GM12878 (cell line): Measurements from ENCODE around the gene KRTAP10-5. TPM values are rescaled to one million over a fixed set of nuclear protein-coding genes. Genes with fewer than 3 reads are reported as not detected.
A peak's percentile ranks its signal among the peaks of the same experiment; 100 is the strongest.

Source experiments
- ATAC-seq: fragments of 200-7000 bp; cut with Tn5 transposase; 3 replicates; pipeline ENCODE4 v1.9.1; 2020; ENCODE audit warnings: mild to moderate bottlenecking, moderate library complexity
- BruUV-seq: library from RNA; stranded (reverse); fragments of 400-500 nt; replicated peaks from 2 replicates; lab custom pipeline; 2021; lab: Mats Ljungman, UMichigan
- CTCF ChIA-PET: fragments of 300-600 bp; sonication (Branson Sonifier 250); formaldehyde crosslinking; extraction: SDS; loops from one replicate; lab custom pipeline; 2021; ENCODE audit warnings: inconsistent platforms; lab: Yijun Ruan, JAX
- POLR2A ChIA-PET: fragments of 350-600 bp; formaldehyde crosslinking; extraction: SDS; loops from one replicate; lab custom pipeline; 2021; ENCODE audit warnings: inconsistent platforms; lab: Charles Lee
- RAD21 ChIA-PET: fragments of 300-600 bp; sonication (Branson Sonifier 250); formaldehyde crosslinking; loops from one replicate; lab custom pipeline; 2023; ENCODE audit warnings: antibody characterized with exemption; ENCODE audit not compliant: unreplicated experiment; lab: Charles Lee
- SMC1A ChIA-PET: fragments of 300-600 bp; sonication (Branson Sonifier 250); formaldehyde crosslinking; loops from one replicate; lab custom pipeline; 2023; ENCODE audit not compliant: unreplicated experiment, uncharacterized antibody; lab: Charles Lee
- DNase-seq: peaks from one replicate; pipeline ENCODE4 v3.0.0-alpha.2; 2011; ENCODE audit warnings: low read depth, low spot score
- FAIRE-seq: peaks from 3 replicates; lab custom pipeline; 2011; peaks lifted over from hg19 to GRCh38; lab: Jason Lieb, UNC
- H2AFZ ChIP-seq: 2 replicates; pipeline ENCODE4 v1.6.0; 2011; ENCODE audit warnings: low read depth, low read length, control low read depth; ENCODE audit not compliant: control insufficient read depth
- H3K27ac ChIP-seq: 2 replicates; pipeline ENCODE4 v1.5.1; 2011; ENCODE audit warnings: control low read depth; ENCODE audit not compliant: control insufficient read depth, insufficient read depth
- H3K27me3 ChIP-seq, 2 experiments: replicated peaks in 1 of 2; 2 replicates each; pipeline versions ENCODE4 v1.6.0 to v1.6.1; 2011; ENCODE audit warnings: low read length in 1 of 2; ENCODE audit not compliant: control insufficient read depth in 2 of 2, insufficient read depth in 2 of 2
- H3K36me3 ChIP-seq, 2 experiments: 2 replicates each; pipeline ENCODE4 v1.5.1; 2011; ENCODE audit warnings: low read length in 1 of 2; ENCODE audit not compliant: control insufficient read depth in 2 of 2, insufficient read depth in 2 of 2
- H3K4me1 ChIP-seq: 2 replicates; pipeline ENCODE4 v1.6.1; 2011; ENCODE audit warnings: mild to moderate bottlenecking, low read length, moderate library complexity, mixed read lengths; ENCODE audit not compliant: control insufficient read depth, insufficient read depth
- H3K4me2 ChIP-seq: 2 replicates; pipeline ENCODE4 v1.6.0; 2011; ENCODE audit warnings: control low read depth; ENCODE audit not compliant: control insufficient read depth, insufficient read depth
- H3K4me3 ChIP-seq: fragments of 200-600 bp; sonication (generic); 2 replicates; pipeline ENCODE4 v1.5.1; 2016
- H3K79me2 ChIP-seq: 2 replicates; pipeline ENCODE4 v1.6.0; 2011; ENCODE audit warnings: low read length; ENCODE audit not compliant: control insufficient read depth, insufficient read depth
- H3K9ac ChIP-seq: 2 replicates; pipeline ENCODE4 v1.8.0; 2011; ENCODE audit warnings: low read length, control low read depth, mixed read lengths; ENCODE audit not compliant: control insufficient read depth, insufficient read depth
- H3K9me3 ChIP-seq: replicated peaks from 3 replicates; pipeline ENCODE4 v1.5.1; 2011; ENCODE audit warnings: mild to moderate bottlenecking, low read length; ENCODE audit not compliant: control insufficient read depth, insufficient read depth
- H4K20me1 ChIP-seq: 2 replicates; pipeline ENCODE4 v1.6.0; 2011; ENCODE audit not compliant: control insufficient read depth, insufficient read depth
- BCL11A ChIP-seq: IDR thresholded peaks from 2 replicates; pipeline ENCODE4 v1.6.1; 2011; ENCODE audit warnings: low read depth, low read length
- HDGF ChIP-seq: fragments of 450-650 bp; IDR thresholded peaks from 2 replicates; pipeline ENCODE4 v1.6.1; 2016; ENCODE audit warnings: antibody characterized with exemption
- JUNB ChIP-seq: IDR thresholded peaks from 2 replicates; pipeline ENCODE4 v1.6.1; 2016; ENCODE audit warnings: antibody characterized with exemption, mild to moderate bottlenecking
- MEF2A ChIP-seq: IDR thresholded peaks from 2 replicates; pipeline ENCODE4 v1.6.1; 2011; ENCODE audit warnings: low read depth, mild to moderate bottlenecking, low read length, moderate library complexity; ENCODE audit not compliant: insufficient read depth
- RAD21 ChIP-seq: IDR thresholded peaks from 2 replicates; pipeline ENCODE4 v1.6.1; 2011; ENCODE audit warnings: mild to moderate bottlenecking, low read depth, low read length, moderate library complexity; ENCODE audit not compliant: insufficient read depth
- RBBP5 ChIP-seq: fragments of 200-600 bp; sonication (generic); conservative IDR thresholded peaks from 2 replicates; pipeline ENCODE4 v1.6.1; 2016
- SIX5 ChIP-seq: IDR thresholded peaks from 2 replicates; pipeline ENCODE4 v1.6.1; 2011; ENCODE audit warnings: mild to moderate bottlenecking, low read depth, low read length, moderate library complexity; ENCODE audit not compliant: severe bottlenecking
- TCF7 ChIP-seq: IDR thresholded peaks from 2 replicates; pipeline ENCODE4 v1.6.1; 2014; ENCODE audit warnings: antibody characterized with exemption, borderline replicate concordance
- ZBED1 ChIP-seq: IDR thresholded peaks from 2 replicates; pipeline ENCODE4 v1.6.1; 2016; ENCODE audit warnings: borderline replicate concordance
- WGBS: methylation state at CpG from one replicate; pipeline ENCODE4 v1.1.6; 2016; ENCODE audit warnings: low lambda C conversion rate; ENCODE audit not compliant: insufficient replicate concordance, insufficient coverage; ENCODE audit errors: missing lambda C conversion rate; 5-methylcytosine and 5-hydroxymethylcytosine counted together
- in situ Hi-C: fragments of 300-500 bp; cut with MboI; formaldehyde crosslinking; loops from 9 replicates; pipeline ENCODE4 v1.14.3; 2018; ENCODE audit warnings: mixed read lengths
- intact Hi-C: fragments of 100-400 bp; cut with micrococcal nuclease; formaldehyde crosslinking; loops from one replicate; pipeline ENCODE4 v1.14.2; 2022; ENCODE audit not compliant: unreplicated experiment
- polyA plus RNA-seq, 11 experiments: library from polyadenylated mRNA; depleted of rRNA in 4 of 11; unstranded in 6 of 11; stranded (reverse) in 5 of 11; fragments of >200 nt; fragmentation: Nextera tagmentation in 4 of 11; fragmentation: Illumina TruSeq in 1 of 11; extraction: Ambion mirVana in 4 of 11; extraction: Trizol in 1 of 11; gene quantifications; 1 replicate in 1 of 11; 2 replicates in 10 of 11; pipeline versions ENCODE4 v1.2.1 to v1.2.3, GENCODE V29; 2011 to 2016; ENCODE audit warnings: inconsistent platforms in 2 of 11, missing spikeins in 2 of 11, low read depth in 1 of 11
- total RNA-seq, 4 experiments: library from RNA; depleted of rRNA in 3 of 4; stranded (reverse); fragments of >200 nt in 3 of 4; fragmentation: Illumina TruSeq in 1 of 4; extraction: Trizol in 1 of 4; gene quantifications; 2 replicates each; pipeline versions ENCODE4 v1.2.1 to v1.2.3, GENCODE V29; 2013 to 2021

The KRTAP10-5 gene
- total and polyA plus RNA-seq, 10 of the 15 experiments (the other 5 are each of a cell fraction or from before 2014, with no cell fraction given) = not detected

- no peak for TF ChIP-seq TCF7
- TF ChIP-seq RBBP5 = no peak
- no peak for TF ChIP-seq SIX5
- no peak for TF ChIP-seq RAD21
- no peak for TF ChIP-seq BCL11A
Measured at GRCh38 chr21:44567481-44568171, 12.8 kb downstream of the KRTAP10-5 start (continued).

- no peak overlapping the region for H2AFZ ChIP-seq
- H3K27ac ChIP-seq = no peak overlapping the region
- no peaks in the 10 kb centered on the region for H3K79me2 ChIP-seq
- H3K4me3 ChIP-seq = no peak overlapping the region
- ATAC-seq (peak; percentile 38; the same call in 2 of the 3 replicates), DNase-seq (no peak), FAIRE-seq (no peak)
- POLR2A ChIA-PET = no interaction called here
- H3K9ac ChIP-seq = no peak overlapping the region
- H3K27me3 ChIP-seq = no peaks in the 10 kb centered on the region
- no peaks in the 10 kb centered on the region for H3K36me3 ChIP-seq
- BruUV-seq = no TSS peak
- TF ChIP-seq JUNB (peak; percentile 48), ZBED1 (no peak), MEF2A (peak; percentile 50; the same call in 1 of the 2 replicates), HDGF (no peak)
- no peaks in the 10 kb centered on the region for H3K4me1 ChIP-seq
- SMC1A ChIA-PET = no interaction called here
- H3K9me3 ChIP-seq = no peaks in the 10 kb centered on the region; the same call in 1 of the 3 replicates
- 5% methylated on average over 1 of the region's 1 CpG for WGBS
- H3K4me2 ChIP-seq = no peak overlapping the region
- in situ Hi-C loops = no loop called here
- CTCF ChIA-PET = no interaction called here
- RAD21 ChIA-PET = no interaction called here
- H4K20me1 ChIP-seq = no peaks in the 10 kb centered on the region
- intact Hi-C loops = no loop called here
Measured at GRCh38 chr21:44566403-44566802, 14.0 kb downstream of the KRTAP10-5 start.
